IMR-90 (cell line): ENCODE results near the gene AJAP1. TPM values are rescaled to one million over a fixed set of nuclear protein-coding genes. Genes with fewer than 3 reads are reported as not detected.

Source experiments
- ATAC-seq: fragments of 200-7000 bp; cut with Tn5 transposase; 2 replicates; pipeline ENCODE4 v1.9.1; 2020; ENCODE audit warnings: low read depth, mild to moderate bottlenecking, moderate library complexity
- BruUV-seq: library from RNA; stranded (reverse); fragments of 400-500 nt; replicated peaks from 2 replicates; lab custom pipeline; 2021; lab: Mats Ljungman, UMichigan
- CTCF ChIA-PET: fragments of 300-600 bp; formaldehyde crosslinking; extraction: SDS; loops from one replicate; lab custom pipeline; 2021; ENCODE audit warnings: antibody characterized with exemption; lab: Yijun Ruan, JAX
- POLR2A ChIA-PET: fragments of 300-600 bp; sonication (Branson Sonifier 250); formaldehyde crosslinking; loops from one replicate; lab custom pipeline; 2022; ENCODE audit warnings: antibody characterized with exemption; ENCODE audit not compliant: unreplicated experiment; lab: Charles Lee
- DNase-seq: peaks from one replicate; pipeline ENCODE4 v3.0.0; 2013
- H2AFZ ChIP-seq: replicated peaks from 2 replicates; pipeline ENCODE3; 2013; ENCODE audit warnings: low read length, mild to moderate bottlenecking; ENCODE audit not compliant: poor library complexity
- H2AK5ac ChIP-seq: 2 replicates; pipeline ENCODE4 v1.6.1; 2013; ENCODE audit warnings: low read depth, low read length, inconsistent platforms
- H2AK9ac ChIP-seq: replicated peaks from 2 replicates; pipeline ENCODE3; 2013; ENCODE audit warnings: mild to moderate bottlenecking, low read depth, low read length, moderate library complexity; ENCODE audit not compliant: poor library complexity
- H2BK120ac ChIP-seq: 2 replicates; pipeline ENCODE4 v1.6.1; 2013; ENCODE audit warnings: low read depth, low read length, inconsistent platforms
- H2BK15ac ChIP-seq: 3 replicates; pipeline ENCODE4 v1.6.1; 2013; ENCODE audit warnings: low read depth, low read length, inconsistent platforms
- H2BK20ac ChIP-seq: 2 replicates; pipeline ENCODE4 v1.6.1; 2013; ENCODE audit warnings: low read depth, mild to moderate bottlenecking, inconsistent platforms, low read length, moderate library complexity
- H2BK5ac ChIP-seq: 2 replicates; pipeline ENCODE4 v1.6.1; 2013; ENCODE audit warnings: mild to moderate bottlenecking, low read depth, low read length, inconsistent platforms; ENCODE audit not compliant: poor library complexity, severe bottlenecking
- H3K14ac ChIP-seq: replicated peaks from 2 replicates; pipeline ENCODE4 v1.6.1; 2013; ENCODE audit warnings: low read depth, low read length, inconsistent platforms
- H3K18ac ChIP-seq: 2 replicates; pipeline ENCODE4 v1.6.1; 2013; ENCODE audit warnings: low read depth, low read length, control low read depth
- H3K23ac ChIP-seq: 2 replicates; pipeline ENCODE4 v1.6.1; 2013; ENCODE audit warnings: low read depth, low read length, inconsistent platforms
- H3K27ac ChIP-seq: 2 replicates; pipeline ENCODE4 v1.5.1; 2013; ENCODE audit warnings: mild to moderate bottlenecking, control low read depth, low read length; ENCODE audit not compliant: insufficient read depth
- H3K27me3 ChIP-seq: 2 replicates; pipeline ENCODE4 v1.6.1; 2013; ENCODE audit warnings: low read length; ENCODE audit not compliant: control insufficient read depth, insufficient read depth
- H3K36me3 ChIP-seq: 2 replicates; pipeline ENCODE4 v1.6.1; 2013; ENCODE audit warnings: low read length, mixed read lengths; ENCODE audit not compliant: control insufficient read depth, insufficient read depth
- H3K4ac ChIP-seq: 2 replicates; pipeline ENCODE4 v1.6.1; 2013; ENCODE audit warnings: low read depth, low read length, inconsistent platforms
- H3K4me1 ChIP-seq: 2 replicates; pipeline ENCODE4 v1.6.1; 2013; ENCODE audit warnings: low read length, mixed read lengths; ENCODE audit not compliant: control insufficient read depth, insufficient read depth
- H3K4me2 ChIP-seq: 2 replicates; pipeline ENCODE4 v1.6.1; 2013; ENCODE audit warnings: low read depth, mild to moderate bottlenecking, control low read depth, low read length, moderate library complexity
- H3K4me3 ChIP-seq: 2 replicates; pipeline ENCODE4 v1.5.1; 2013; ENCODE audit warnings: low read depth, mild to moderate bottlenecking, control low read depth, low read length, moderate library complexity; ENCODE audit not compliant: insufficient read depth
- H3K56ac ChIP-seq: 2 replicates; pipeline ENCODE4 v1.6.1; 2013; ENCODE audit warnings: low read length, inconsistent platforms; ENCODE audit not compliant: insufficient read depth; ENCODE audit errors: extremely low read depth
- H3K79me1 ChIP-seq, 2 experiments: 2 replicates each; pipeline ENCODE4 v1.6.1; 2013; ENCODE audit warnings: low read length in 2 of 2, inconsistent platforms in 1 of 2, low read depth in 1 of 2
- H3K9ac ChIP-seq: 2 replicates; pipeline ENCODE4 v1.6.1; 2013; ENCODE audit warnings: low read depth, low read length, control low read depth
- H3K9me1 ChIP-seq: 2 replicates; pipeline ENCODE4 v1.6.1; 2013; ENCODE audit warnings: low read length, inconsistent platforms; ENCODE audit not compliant: insufficient read depth
- H3K9me3 ChIP-seq: 2 replicates; pipeline ENCODE4 v1.6.1; 2013; ENCODE audit warnings: low read length; ENCODE audit not compliant: control insufficient read depth, insufficient read depth
- H4K20me1 ChIP-seq: 2 replicates; pipeline ENCODE4 v1.6.1; 2013; ENCODE audit warnings: low read length, inconsistent platforms; ENCODE audit not compliant: insufficient read depth
- H4K5ac ChIP-seq: 2 replicates; pipeline ENCODE4 v1.6.1; 2013; ENCODE audit warnings: mild to moderate bottlenecking, low read depth, low read length, control low read depth
- H4K8ac ChIP-seq, 2 experiments: 2 replicates each; pipeline ENCODE4 v1.6.1; 2013; ENCODE audit warnings: low read depth in 2 of 2, low read length in 2 of 2, control low read depth in 1 of 2, inconsistent platforms in 1 of 2
- H4K91ac ChIP-seq: 2 replicates; pipeline ENCODE4 v1.6.1; 2013; ENCODE audit warnings: low read depth, low read length, inconsistent platforms; ENCODE audit not compliant: insufficient read depth
- BHLHE40 ChIP-seq: fragments of 150-350 bp; IDR thresholded peaks from 2 replicates; pipeline ENCODE4 v1.6.1; 2016; ENCODE audit warnings: mild to moderate bottlenecking, low read depth, low read length
- CEBPB ChIP-seq: IDR thresholded peaks from 2 replicates; pipeline ENCODE4 v1.6.1; 2012; ENCODE audit warnings: low read depth, low read length, improper control_type of control experiment
- CHD1 ChIP-seq: IDR thresholded peaks from 2 replicates; pipeline ENCODE4 v1.6.1; 2012; ENCODE audit warnings: low read depth, low read length, improper control_type of control experiment
- CTCF ChIP-seq: conservative IDR thresholded peaks from 2 replicates; pipeline ENCODE4 v1.5.1; 2012; ENCODE audit warnings: mild to moderate bottlenecking, low read depth, low read length, improper control_type of control experiment
- ELK1 ChIP-seq: fragments of 150-350 bp; IDR thresholded peaks from 2 replicates; pipeline ENCODE4 v1.6.1; 2016; ENCODE audit warnings: low read depth, mild to moderate bottlenecking, low read length, moderate library complexity, borderline replicate concordance
- FOS ChIP-seq: fragments of 150-350 bp; IDR thresholded peaks from 2 replicates; pipeline ENCODE4 v1.6.1; 2016; ENCODE audit warnings: low read depth, low read length
- MAFK ChIP-seq: IDR thresholded peaks from 2 replicates; pipeline ENCODE4 v1.6.1; 2012; ENCODE audit warnings: low read depth, low read length, improper control_type of control experiment
- MAZ ChIP-seq: IDR thresholded peaks from 2 replicates; pipeline ENCODE4 v1.6.1; 2012; ENCODE audit warnings: low read depth, mild to moderate bottlenecking, low read length, improper control_type of control experiment, moderate library complexity, borderline replicate concordance
- MXI1 ChIP-seq: IDR thresholded peaks from 2 replicates; pipeline ENCODE4 v1.6.1; 2012; ENCODE audit warnings: low read depth, mild to moderate bottlenecking, low read length, moderate library complexity, borderline replicate concordance
- NFE2L2 ChIP-seq: fragments of 150-350 bp; IDR thresholded peaks from 2 replicates; pipeline ENCODE4 v1.6.1; 2016; ENCODE audit warnings: low read depth, mild to moderate bottlenecking, low read length
- POLR2A ChIP-seq: IDR thresholded peaks from 2 replicates; pipeline ENCODE4 v1.6.1; 2012; ENCODE audit warnings: mild to moderate bottlenecking, low read depth, low read length
- RAD21 ChIP-seq: IDR thresholded peaks from 2 replicates; pipeline ENCODE4 v1.6.1; 2012; ENCODE audit warnings: low read length, improper control_type of control experiment
- RCOR1 ChIP-seq: IDR thresholded peaks from 2 replicates; pipeline ENCODE4 v1.6.1; 2012; ENCODE audit warnings: mild to moderate bottlenecking, low read length, improper control_type of control experiment; ENCODE audit not compliant: insufficient replicate concordance
- RFX5 ChIP-seq: IDR thresholded peaks from 2 replicates; pipeline ENCODE4 v1.8.0; 2012; ENCODE audit warnings: low read depth, mild to moderate bottlenecking, low read length, moderate library complexity
- SMC3 ChIP-seq: fragments of 150-350 bp; IDR thresholded peaks from 2 replicates; pipeline ENCODE4 v1.6.1; 2016; ENCODE audit warnings: low read depth, mild to moderate bottlenecking, antibody characterized with exemption, low read length, moderate library complexity
- USF2 ChIP-seq: fragments of 150-350 bp; IDR thresholded peaks from 2 replicates; pipeline ENCODE4 v1.6.1; 2017; ENCODE audit warnings: mild to moderate bottlenecking, antibody characterized with exemption, low read length, low read depth
- WGBS, 2 experiments: methylation state at CpG; one replicate each; pipeline versions ENCODE4 v1.1.5 to v1.1.7; 2013; ENCODE audit warnings: missing lambda C conversion rate in 2 of 2; ENCODE audit not compliant: insufficient read length in 1 of 2; ENCODE audit errors: extremely low coverage in 2 of 2; 5-methylcytosine and 5-hydroxymethylcytosine counted together
- dilution Hi-C: fragments of 300-500 bp; cut with HindIII; formaldehyde crosslinking; loops from one replicate; pipeline ENCODE4 v1.14.3; 2018; ENCODE audit warnings: low sequenced_read_pairs; ENCODE audit not compliant: unreplicated experiment
- in situ Hi-C: fragments of 300-500 bp; cut with MboI; formaldehyde crosslinking; loops from 3 replicates; pipeline ENCODE4 v1.14.3; 2019; ENCODE audit warnings: low sequenced_read_pairs, inconsistent platforms, mixed read lengths
- intact Hi-C: fragments of 100-400 bp; cut with micrococcal nuclease; formaldehyde crosslinking; loops from 2 replicates; pipeline ENCODE4 v1.10.0; 2022
- polyA plus RNA-seq, 3 experiments: library from polyadenylated mRNA; depleted of rRNA; stranded (reverse); fragments of >200 nt; gene quantifications; 2 replicates each; pipeline ENCODE4 v1.2.3, GENCODE V29; 2012; ENCODE audit warnings: low replicate concordance in 1 of 3
- total RNA-seq: library from RNA; depleted of rRNA; stranded (reverse); fragments of >200 nt; gene quantifications from 2 replicates; pipeline ENCODE4 v1.2.3, GENCODE V29; 2012

The AJAP1 gene
- total and polyA plus RNA-seq, 2 of the 4 experiments (the other 2 are of a cell fraction) = under 0.01 to 0.02 TPM

- DNase-seq = no peak
- H3K36me3 ChIP-seq = no peaks in the 10 kb centered on the region
- in situ Hi-C loops (no loop called here), dilution Hi-C loops (no loop called here), intact Hi-C loops (no loop called here)
- ChIA-PET POLR2A (no interaction called here), CTCF (no interaction called here)
- TF ChIP-seq POLR2A = no peak
- TF ChIP-seq CHD1 = no peak
- no peak for TF ChIP-seq NFE2L2
- TF ChIP-seq MAZ = no peak
- TF ChIP-seq MAFK = no peak
- no peak for TF ChIP-seq RAD21
- TF ChIP-seq CTCF = no peak
- no peak for TF ChIP-seq FOS
- no peak for TF ChIP-seq BHLHE40
- no peak for TF ChIP-seq ELK1
- no peak for TF ChIP-seq SMC3
- TF ChIP-seq CEBPB = no peak
- TF ChIP-seq USF2 = no peak
- TF ChIP-seq RCOR1 = no peak
- TF ChIP-seq MXI1 = no peak
- TF ChIP-seq RFX5 = no peak
- no peak overlapping the region for H3K23ac ChIP-seq
- no peaks in the 10 kb centered on the region for H3K4me1 ChIP-seq
- no peaks in the 10 kb centered on the region for H3K79me1 ChIP-seq
- H2AK9ac ChIP-seq = no peak overlapping the region
- no peak overlapping the region for H4K91ac ChIP-seq
- ATAC-seq = no peak
- BruUV-seq = no TSS peak
- no peak overlapping the region for H3K4me3 ChIP-seq
- peaks cover 40% of the 10 kb centered on the region for H3K9me3 ChIP-seq
- WGBS, 2 experiments = 70% methylated on average over 4 of the region's 18 CpGs; no CpG with 5 or more reads in 1 of the 2 experiments
- H2AFZ ChIP-seq = no peak overlapping the region
- H4K5ac ChIP-seq = no peak overlapping the region
- no peak overlapping the region for H3K4me2 ChIP-seq
- no peak overlapping the region for H2BK15ac ChIP-seq
- no peak overlapping the region for H3K4ac ChIP-seq
- no peak overlapping the region for H3K18ac ChIP-seq
- H3K27me3 ChIP-seq = no peaks in the 10 kb centered on the region
- no peak overlapping the region for H2BK5ac ChIP-seq
- no peak overlapping the region for H2BK20ac ChIP-seq
- no peaks in the 10 kb centered on the region for H4K20me1 ChIP-seq
- H3K56ac ChIP-seq = no peak overlapping the region
- no peak overlapping the region for H3K27ac ChIP-seq
- H4K8ac ChIP-seq = no peak overlapping the region
- no peaks in the 10 kb centered on the region for H3K9me1 ChIP-seq
- H3K14ac ChIP-seq = no peak overlapping the region
- no peak overlapping the region for H3K9ac ChIP-seq
- no peak overlapping the region for H2AK5ac ChIP-seq
- H2BK120ac ChIP-seq = no peak overlapping the region
These were observed 37.5 kb upstream of the AJAP1 start for GRCh38 chr1:4616831-4617465.
